Parathyroid adenoma (tissue), 2 donors: Measurements from ENCODE around the gene CASP3.
"Not testable (repeated sequence)": the region's sequence is repeated elsewhere in the genome, so short reads cannot be mapped to it uniquely, and the experiment has no call there.

ENCODE experiments used
- H2AFZ ChIP-seq: fragments of 300-600 bp; sonication (generic); one replicate; pipeline ENCODE4 v1.7.0; 2017; ENCODE audit warnings: antibody characterized with exemption, mild to moderate bottlenecking
- H3K27ac ChIP-seq: fragments of 300-600 bp; sonication (generic); one replicate; pipeline ENCODE4 v1.7.0; 2017
- H3K27me3 ChIP-seq: fragments of 300-600 bp; sonication (generic); one replicate; pipeline ENCODE4 v1.7.0; 2017; ENCODE audit warnings: low read length; ENCODE audit not compliant: control insufficient read depth, insufficient read depth
- H3K36me3 ChIP-seq: fragments of 300-600 bp; sonication (generic); one replicate; pipeline ENCODE4 v1.7.0; 2017; ENCODE audit warnings: low read length; ENCODE audit not compliant: control insufficient read depth, insufficient read depth
- H3K4me1 ChIP-seq: fragments of 300-600 bp; sonication (generic); one replicate; pipeline ENCODE4 v1.7.0; 2017; ENCODE audit warnings: control low read depth
- H3K4me2 ChIP-seq: fragments of 300-600 bp; sonication (generic); one replicate; pipeline ENCODE4 v1.7.0; 2017; ENCODE audit warnings: low read length
- H3K4me3 ChIP-seq: fragments of 300-600 bp; sonication (generic); one replicate; pipeline ENCODE4 v1.7.0; 2017; ENCODE audit warnings: low read depth, low read length
- H3K79me2 ChIP-seq: fragments of 300-600 bp; sonication (generic); one replicate; pipeline ENCODE4 v1.7.0; 2017; ENCODE audit warnings: control low read depth
- H3K9ac ChIP-seq: fragments of 300-600 bp; sonication (generic); one replicate; pipeline ENCODE4 v1.7.0; 2017; ENCODE audit warnings: mild to moderate bottlenecking
- H3K9me3 ChIP-seq: fragments of 300-600 bp; sonication (generic); one replicate; pipeline ENCODE4 v1.7.0; 2017; ENCODE audit warnings: low read length; ENCODE audit not compliant: control insufficient read depth
- TF ChIP-seq, protein P1 (sequence below): fragments of 300-600 bp; sonication (generic); IDR thresholded peaks from one replicate; pipeline ENCODE4 v1.7.0; 2017; ENCODE audit warnings: antibody characterized with exemption, mild to moderate bottlenecking
- donor health status: primary hyperparathyroidism.

CASP3 gene

DNA sequence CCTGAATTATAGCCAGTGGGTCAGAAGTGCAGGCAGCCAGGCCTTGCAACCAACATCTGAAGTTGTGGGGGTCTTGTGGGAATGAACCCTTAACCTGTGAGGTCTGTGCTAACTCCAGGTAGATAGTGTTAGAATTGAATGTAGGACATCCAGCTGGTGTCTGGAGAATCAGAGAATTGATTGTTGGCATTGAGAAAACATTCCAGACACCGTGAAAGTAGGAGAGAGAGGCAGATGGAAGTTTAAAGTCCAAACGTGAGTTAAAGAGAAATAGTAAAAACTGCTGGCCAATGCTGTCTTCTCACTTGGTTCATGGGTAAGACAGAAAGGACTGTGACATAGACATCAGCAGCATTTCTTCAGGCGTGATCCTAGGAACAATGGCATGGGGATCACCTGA is 27.7 kb downstream of the CASP3 start:
- Histone ChIP-seq H3K4me1 (no peaks in the 10 kb centered on the region), H3K9me3 (no peaks in the 10 kb centered on the region), H3K36me3 (no peaks in the 10 kb centered on the region), H3K4me2 (no peak overlapping the region), H3K27ac (no peak overlapping the region), H2AFZ (no peak overlapping the region), H3K9ac (no peak overlapping the region), H3K27me3 (no peaks in the 10 kb centered on the region), H3K79me2 (no peaks in the 10 kb centered on the region), H3K4me3 (no peak overlapping the region)
- TF ChIP-seq, protein P1, sequence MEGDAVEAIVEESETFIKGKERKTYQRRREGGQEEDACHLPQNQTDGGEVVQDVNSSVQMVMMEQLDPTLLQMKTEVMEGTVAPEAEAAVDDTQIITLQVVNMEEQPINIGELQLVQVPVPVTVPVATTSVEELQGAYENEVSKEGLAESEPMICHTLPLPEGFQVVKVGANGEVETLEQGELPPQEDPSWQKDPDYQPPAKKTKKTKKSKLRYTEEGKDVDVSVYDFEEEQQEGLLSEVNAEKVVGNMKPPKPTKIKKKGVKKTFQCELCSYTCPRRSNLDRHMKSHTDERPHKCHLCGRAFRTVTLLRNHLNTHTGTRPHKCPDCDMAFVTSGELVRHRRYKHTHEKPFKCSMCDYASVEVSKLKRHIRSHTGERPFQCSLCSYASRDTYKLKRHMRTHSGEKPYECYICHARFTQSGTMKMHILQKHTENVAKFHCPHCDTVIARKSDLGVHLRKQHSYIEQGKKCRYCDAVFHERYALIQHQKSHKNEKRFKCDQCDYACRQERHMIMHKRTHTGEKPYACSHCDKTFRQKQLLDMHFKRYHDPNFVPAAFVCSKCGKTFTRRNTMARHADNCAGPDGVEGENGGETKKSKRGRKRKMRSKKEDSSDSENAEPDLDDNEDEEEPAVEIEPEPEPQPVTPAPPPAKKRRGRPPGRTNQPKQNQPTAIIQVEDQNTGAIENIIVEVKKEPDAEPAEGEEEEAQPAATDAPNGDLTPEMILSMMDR = no peak

GRCh38 chr4:184620212-184620867 is 28.9 kb downstream of the CASP3 start:
- TF ChIP-seq, protein P1 = no peak
- H2AFZ ChIP-seq = no peak overlapping the region
- H3K27ac ChIP-seq = no peak overlapping the region
- no peaks in the 10 kb centered on the region for H3K79me2 ChIP-seq
- no peak overlapping the region for H3K4me3 ChIP-seq
- H3K36me3 ChIP-seq = no peaks in the 10 kb centered on the region
- H3K9me3 ChIP-seq = no peaks in the 10 kb centered on the region
- no peaks in the 10 kb centered on the region for H3K4me1 ChIP-seq
- no peak overlapping the region for H3K4me2 ChIP-seq
- no peaks in the 10 kb centered on the region for H3K27me3 ChIP-seq
- H3K9ac ChIP-seq = no peak overlapping the region

GRCh38 chr4:184617600-184618196 is 31.5 kb downstream of the CASP3 start:
- H3K9me3 ChIP-seq = no peaks in the 10 kb centered on the region
- H2AFZ ChIP-seq = no peak overlapping the region
- no peaks in the 10 kb centered on the region for H3K36me3 ChIP-seq
- H3K4me2 ChIP-seq = no peak overlapping the region
- H3K27ac ChIP-seq = no peak overlapping the region
- no peak overlapping the region for H3K9ac ChIP-seq
- H3K27me3 ChIP-seq = no peaks in the 10 kb centered on the region
- no peaks in the 10 kb centered on the region for H3K79me2 ChIP-seq
- no peaks in the 10 kb centered on the region for H3K4me1 ChIP-seq
- TF ChIP-seq, protein P1 = no peak
- H3K4me3 ChIP-seq = no peak overlapping the region

- no peaks in the 10 kb centered on the region for H3K36me3 ChIP-seq
- H3K9ac ChIP-seq = no peak overlapping the region
- H3K4me2 ChIP-seq = no peak overlapping the region
- TF ChIP-seq, protein P1 = no peak
- H3K27ac ChIP-seq = no peak overlapping the region
- H3K4me3 ChIP-seq = no peak overlapping the region
- no peaks in the 10 kb centered on the region for H3K27me3 ChIP-seq
- H3K9me3 ChIP-seq = no peaks in the 10 kb centered on the region
- no peaks in the 10 kb centered on the region for H3K4me1 ChIP-seq
- no peaks in the 10 kb centered on the region for H3K79me2 ChIP-seq
- H2AFZ ChIP-seq = no peak overlapping the region
These were observed 32.4 kb downstream of the CASP3 start for GRCh38 chr4:184616633-184617551.

- not testable (repeated sequence) for H3K79me2 ChIP-seq, H3K27me3 ChIP-seq, H3K4me3 ChIP-seq
These were observed 33.1 kb downstream of the CASP3 start for GRCh38 chr4:184616168-184616567.

More at GRCh38 chr4:184616168-184616567, 33.1 kb downstream of the CASP3 start:
- H2AFZ ChIP-seq, H3K9ac ChIP-seq, H3K9me3 ChIP-seq, H3K36me3 ChIP-seq, H3K4me1 ChIP-seq, H3K4me2 ChIP-seq, H3K27ac ChIP-seq: not testable (repeated sequence)
